GM08714 (cell line): Measurements from ENCODE around the gene SLC6A2.
"Not testable (repeated sequence)": the region's sequence is repeated elsewhere in the genome, so short reads cannot be mapped to it uniquely, and the experiment has no call there.

ENCODE experiments used
- H3K4me3 ChIP-seq: fragments of 200-500 bp; sonication (Bioruptor generic); 2 replicates; pipeline ENCODE4 v1.5.1; 2014; ENCODE audit warnings: mild to moderate bottlenecking, low read length, inconsistent platforms
- ZNF274 ChIP-seq: IDR thresholded peaks from 2 replicates; pipeline ENCODE4 v1.6.1; 2012; ENCODE audit warnings: mild to moderate bottlenecking, low read depth, low read length

The SLC6A2 gene

GRCh38 chr16:55734665-55735064 lies 78.9 kb downstream of the SLC6A2 start:
- H3K4me3 ChIP-seq, result no peak overlapping the region
- TF ChIP-seq ZNF274, result no peak

- TF ChIP-seq ZNF274, result no peak
- no peak overlapping the region for H3K4me3 ChIP-seq
Measured at GRCh38 chr16:55735120-55735781, 79.5 kb downstream of the SLC6A2 start.

DNA sequence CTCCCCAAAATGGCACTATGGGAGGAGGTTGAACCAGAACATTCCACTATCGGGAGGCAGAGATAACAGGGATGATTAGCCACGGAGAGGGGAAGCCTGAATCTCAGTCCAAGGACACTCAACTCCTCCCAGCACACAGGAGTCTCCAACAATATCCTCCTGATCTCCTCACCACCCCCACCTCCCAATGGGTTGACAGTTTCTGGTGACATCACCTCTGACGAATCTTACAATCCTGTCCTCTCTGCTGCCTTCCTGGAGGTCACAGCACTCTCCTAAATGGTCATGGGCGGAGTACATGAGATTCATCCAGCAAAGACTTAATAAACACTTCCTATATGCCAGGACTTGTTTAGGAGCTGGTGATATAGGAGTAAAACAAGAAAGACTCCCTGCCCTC lies 80.9 kb downstream of the SLC6A2 start:
- no peak overlapping the region for H3K4me3 ChIP-seq
- TF ChIP-seq ZNF274, result no peak

- TF ChIP-seq ZNF274, result no peak
- no peak overlapping the region for H3K4me3 ChIP-seq
Measured at GRCh38 chr16:55737318-55737717, 81.5 kb downstream of the SLC6A2 start.

DNA sequence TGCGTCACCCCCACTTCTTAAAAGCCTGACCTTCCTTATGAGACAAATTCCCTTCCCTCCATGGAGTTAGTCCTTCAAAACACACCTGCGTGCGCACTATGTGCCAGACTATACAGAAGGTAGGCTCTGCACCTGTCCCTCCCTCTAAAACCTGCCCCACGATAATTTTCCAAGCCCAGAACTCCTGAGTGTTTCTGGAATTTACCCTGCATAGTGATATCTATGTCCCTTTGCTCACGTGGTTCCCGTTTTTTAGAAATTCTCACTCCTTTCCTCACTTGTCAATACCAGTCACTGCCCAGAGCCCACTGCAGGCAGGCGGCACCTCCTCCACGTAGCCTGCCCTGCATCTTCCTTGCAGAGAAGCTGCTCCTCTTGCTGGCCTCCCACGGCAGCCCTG lies 82.2 kb downstream of the SLC6A2 start:
- no peak overlapping the region for H3K4me3 ChIP-seq
- TF ChIP-seq ZNF274, result no peak

DNA sequence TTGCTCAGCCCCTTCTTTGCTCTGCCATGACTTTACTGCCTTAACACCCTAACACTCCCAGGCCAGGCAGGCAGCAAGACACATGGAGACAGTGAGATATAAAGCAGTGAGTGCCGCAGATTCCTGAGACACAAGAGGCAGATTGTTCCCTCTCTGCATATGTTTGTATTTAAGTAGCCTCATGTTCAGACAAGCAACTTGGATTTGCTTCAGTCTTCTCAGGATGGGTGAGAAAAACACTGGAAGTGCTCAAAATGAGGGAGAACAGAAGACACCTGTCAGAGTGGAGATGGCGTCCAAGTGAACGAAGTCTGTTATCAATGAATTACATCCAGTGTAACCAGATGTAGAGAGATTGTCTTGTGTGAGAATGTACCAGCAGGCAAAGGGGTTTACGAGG lies 90.3 kb downstream of the SLC6A2 start:
- TF ChIP-seq ZNF274, result no peak
- no peak overlapping the region for H3K4me3 ChIP-seq

- no peak overlapping the region for H3K4me3 ChIP-seq
- no peak for TF ChIP-seq ZNF274
Measured at GRCh38 chr16:55747785-55748184, 92.0 kb downstream of the SLC6A2 start.

DNA sequence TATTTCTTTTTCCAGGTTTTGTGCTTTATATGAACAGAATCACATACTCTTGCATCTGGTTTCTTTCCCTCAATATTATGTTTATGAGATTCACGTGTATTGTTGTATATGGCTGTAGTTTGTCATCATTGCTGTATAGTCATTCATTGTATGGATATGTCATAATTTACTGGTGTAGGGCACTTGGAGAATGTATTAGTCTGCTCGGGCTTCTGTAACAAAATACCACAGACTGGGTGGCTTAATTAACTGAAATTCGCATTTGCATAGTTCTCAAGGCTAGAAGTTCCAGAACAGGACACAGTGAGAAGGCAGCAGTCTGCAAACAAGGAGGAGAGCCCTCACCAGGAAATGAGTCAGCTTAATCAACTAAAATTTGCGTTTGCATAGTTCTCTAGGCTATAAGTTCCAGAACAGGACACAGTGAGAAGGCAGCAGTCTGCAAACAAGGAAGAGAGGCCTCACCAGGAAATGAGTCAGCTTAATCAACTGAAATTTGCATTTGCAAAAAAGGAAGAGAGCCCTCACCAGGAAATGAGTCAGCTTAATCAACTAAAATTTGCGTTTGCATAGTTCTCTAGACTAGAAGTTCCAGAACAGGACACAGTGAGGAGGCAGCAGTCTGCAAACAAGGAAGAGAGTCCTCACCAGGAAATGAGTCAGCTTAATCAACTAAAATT lies 96.8 kb downstream of the SLC6A2 start:
- H3K4me3 ChIP-seq, result not testable (repeated sequence)

DNA sequence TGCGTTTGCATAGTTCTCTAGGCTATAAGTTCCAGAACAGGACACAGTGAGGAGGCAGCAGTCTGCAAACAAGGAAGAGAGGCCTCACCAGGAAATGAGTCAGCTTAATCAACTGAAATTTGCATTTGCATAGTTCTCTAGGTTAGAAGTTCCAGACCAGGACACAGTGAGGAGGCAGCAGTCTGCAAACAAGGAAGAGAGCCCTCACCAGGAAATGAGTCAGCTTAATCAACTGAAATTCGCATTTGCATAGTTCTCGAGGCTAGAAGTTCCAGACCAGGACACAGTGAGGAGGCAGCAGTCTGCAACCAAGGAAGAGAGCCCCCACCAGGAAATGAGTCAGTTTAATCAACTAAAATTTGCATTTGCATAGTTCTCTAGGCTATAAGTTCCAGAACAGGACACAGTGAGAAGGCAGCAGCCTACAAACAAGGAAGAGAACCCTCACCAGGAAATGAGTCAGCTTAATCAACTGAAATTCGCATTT lies 97.4 kb downstream of the SLC6A2 start:
- not testable (repeated sequence) for H3K4me3 ChIP-seq
